Stimulated activated effector memory CD8-positive, alpha-beta T cell treated with anti-CD3 and anti-CD28 coated beads, Interleukin-12 subunit alpha, Interleukin-12 subunit beta, amount 100 ng/mL, for 72 hours (primary cell): ENCODE data around the gene POU1F1.
"Not testable (repeated sequence)": the region's sequence is repeated elsewhere in the genome, so short reads cannot be mapped to it uniquely, and the experiment has no call there.

Source experiments
- ATAC-seq: fragments of 150-1000 bp; cut with Tn5 transposase; 2 replicates; pipeline ENCODE4 v1.10.0; 2021
- DNase-seq, 2 donors: peaks; one replicate each; pipeline ENCODE4 v3.0.0; 2021 to 2022; ENCODE audit warnings: low spot score in 2 of 2
- H3K27ac Mint-ChIP-seq: one replicate; pipeline ENCODE4 v1.8.0; 2022; ENCODE audit warnings: mild to moderate bottlenecking, mixed read lengths
- H3K36me3 Mint-ChIP-seq: one replicate; pipeline ENCODE4 v1.8.0; 2022; ENCODE audit warnings: mild to moderate bottlenecking, mixed read lengths
- H3K4me1 Mint-ChIP-seq: one replicate; pipeline ENCODE4 v1.8.0; 2022; ENCODE audit warnings: mixed read lengths
- H3K4me3 Mint-ChIP-seq: one replicate; pipeline ENCODE4 v1.8.0; 2022; ENCODE audit warnings: mild to moderate bottlenecking, mixed read lengths
- H3K9me3 Mint-ChIP-seq: one replicate; pipeline ENCODE4 v1.8.0; 2022; ENCODE audit warnings: mixed read lengths

The POU1F1 gene

GRCh38 chr3:87276484-87276883, at the start of gene POU1F1:
Gene POU1F1 (minus strand): TSS chr3:87276584. CDS start chr3:87276462, 122 bp downstream.
- peaks cover 2% of the 10 kb centered on the region for H3K4me1 Mint-ChIP-seq
- H3K27ac Mint-ChIP-seq: no peak within 1 kb of the TSS

DNA sequence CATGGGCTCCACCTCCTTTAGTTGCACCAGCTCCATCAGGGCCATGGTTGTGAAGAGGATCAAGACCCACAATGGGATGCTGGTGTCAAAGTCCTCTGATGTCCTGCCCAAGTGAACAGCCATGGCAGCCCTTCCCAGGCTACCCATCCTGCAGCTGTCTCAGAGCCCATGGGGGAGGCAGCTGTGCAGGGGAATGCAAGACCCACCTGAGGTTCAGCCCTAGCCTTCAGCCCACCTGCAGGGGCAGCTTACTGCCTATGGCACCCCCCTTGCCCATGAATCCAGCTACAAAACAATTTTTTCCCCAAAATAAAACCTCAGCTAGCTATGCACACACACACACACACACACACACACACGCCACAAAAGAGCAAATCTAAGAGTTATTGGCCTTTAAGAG, 48.2 kb upstream of the POU1F1 start:
- Mint-ChIP-seq H3K9me3 (no peaks in the 10 kb centered on the region), H3K27ac (no peak overlapping the region), H3K4me3 (no peak overlapping the region), H3K4me1 (no peaks in the 10 kb centered on the region), H3K36me3 (no peaks in the 10 kb centered on the region)
- DNase-seq (no peak), ATAC-seq (no peak)

More at GRCh38 chr3:87276484-87276883, at the start of gene POU1F1:
- Mint-ChIP-seq H3K36me3 (no peaks in the 10 kb centered on the region), H3K9me3 (no peaks in the 10 kb centered on the region), H3K4me3 (no peak within 1 kb of the TSS)
- DNase-seq (no peak), ATAC-seq (no peak)

DNA sequence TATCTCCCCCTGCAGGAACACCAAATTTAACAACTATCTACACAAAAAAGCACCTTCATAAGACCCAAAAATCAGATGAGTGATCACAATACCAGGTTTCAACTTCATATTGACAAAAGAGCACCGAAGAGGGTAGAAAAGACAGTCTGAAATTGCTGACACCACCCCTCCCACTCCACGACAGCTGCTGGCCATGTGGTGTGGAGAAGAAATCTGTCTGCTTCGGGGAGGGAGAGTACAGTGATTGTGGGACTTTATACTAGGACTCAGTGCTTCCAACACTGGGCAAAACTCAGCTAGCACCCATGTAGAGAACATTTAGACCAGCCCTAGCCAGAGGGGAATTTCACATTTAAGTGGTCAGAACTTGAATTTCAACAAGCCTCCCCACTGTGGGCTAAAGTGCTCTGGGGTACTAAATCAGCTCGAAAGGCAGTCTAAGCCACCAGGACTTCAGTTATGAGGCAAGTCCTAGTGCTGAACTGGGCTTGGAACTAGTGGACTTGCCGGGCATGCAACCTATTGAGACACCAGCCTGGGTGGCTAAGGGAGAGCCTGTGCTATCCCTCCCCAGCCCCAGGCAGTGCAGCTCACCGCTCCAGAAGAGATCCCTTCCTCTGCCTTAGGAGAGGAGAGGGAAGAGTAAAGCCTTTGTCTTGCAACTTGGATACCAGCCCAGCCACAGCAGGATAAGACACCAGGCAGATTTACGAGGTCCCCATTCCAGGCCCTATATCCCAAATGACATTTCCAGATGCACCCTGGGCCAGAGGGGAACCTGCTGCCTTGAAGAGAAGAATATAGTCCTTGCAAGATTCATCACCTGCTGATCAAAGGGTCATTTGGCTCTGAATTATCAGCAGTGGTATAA, 44.6 kb upstream of the POU1F1 start:
- ATAC-seq (peak; percentile 28), DNase-seq (no peak)
- Mint-ChIP-seq H3K4me1 (no peaks in the 10 kb centered on the region), H3K36me3 (no peaks in the 10 kb centered on the region), H3K27ac (no peak overlapping the region), H3K9me3 (no peaks in the 10 kb centered on the region), H3K4me3 (no peak overlapping the region)

GRCh38 chr3:87318617-87319021, 42.2 kb upstream of the POU1F1 start:
- Mint-ChIP-seq H3K4me1 (no peaks in the 10 kb centered on the region), H3K4me3 (no peak overlapping the region), H3K27ac (no peak overlapping the region), H3K9me3 (no peaks in the 10 kb centered on the region), H3K36me3 (no peaks in the 10 kb centered on the region)
- ATAC-seq (no peak), DNase-seq (no peak)

GRCh38 chr3:87317779-87318178, 41.4 kb upstream of the POU1F1 start:
- H3K9me3 Mint-ChIP-seq: no peaks in the 10 kb centered on the region

GRCh38 chr3:87313641-87314040, 37.3 kb upstream of the POU1F1 start:
- Mint-ChIP-seq H3K4me1 (no peaks in the 10 kb centered on the region), H3K4me3 (no peak overlapping the region), H3K9me3 (no peaks in the 10 kb centered on the region), H3K36me3 (no peaks in the 10 kb centered on the region), H3K27ac (no peak overlapping the region)
- DNase-seq (no peak), ATAC-seq (peak; percentile 90)

More at GRCh38 chr3:87317779-87318178, 41.4 kb upstream of the POU1F1 start:
- ATAC-seq (no peak), DNase-seq (no peak)
- Mint-ChIP-seq H3K4me3 (no peak overlapping the region), H3K36me3 (no peaks in the 10 kb centered on the region), H3K4me1 (no peaks in the 10 kb centered on the region), H3K27ac (no peak overlapping the region)

GRCh38 chr3:87311309-87311708, 34.9 kb upstream of the POU1F1 start:
- no peaks in the 10 kb centered on the region for H3K9me3 Mint-ChIP-seq
- H3K36me3 Mint-ChIP-seq: no peaks in the 10 kb centered on the region
- H3K4me3 Mint-ChIP-seq: no peak overlapping the region
- ATAC-seq: peak; percentile 76
- DNase-seq: no peak
- no peaks in the 10 kb centered on the region for H3K4me1 Mint-ChIP-seq
- no peak overlapping the region for H3K27ac Mint-ChIP-seq

DNA sequence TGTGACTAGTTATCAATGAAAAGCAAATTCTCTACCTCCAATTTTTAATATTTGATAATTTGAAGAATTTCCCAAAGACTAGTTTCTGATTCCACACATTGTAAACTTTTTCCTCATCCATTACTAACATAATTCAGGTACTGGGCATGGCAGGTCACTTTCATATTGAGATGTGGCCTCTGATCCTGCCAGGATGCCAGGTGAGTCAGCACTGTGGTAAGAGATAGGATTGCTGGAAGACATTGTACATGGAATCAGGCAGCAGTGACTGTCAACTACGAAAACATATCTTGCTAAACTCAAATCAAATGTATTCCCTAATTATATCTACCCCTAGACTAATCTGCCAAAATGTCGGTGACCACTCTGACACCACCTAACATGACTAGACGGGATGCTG, 33.2 kb upstream of the POU1F1 start:
- H3K4me3 Mint-ChIP-seq: no peak overlapping the region

GRCh38 chr3:87307805-87308204, 31.4 kb upstream of the POU1F1 start:
- Mint-ChIP-seq H3K9me3 (no peaks in the 10 kb centered on the region), H3K27ac (no peak overlapping the region), H3K4me3 (no peak overlapping the region), H3K4me1 (no peaks in the 10 kb centered on the region), H3K36me3 (no peaks in the 10 kb centered on the region)
- peak; percentile 58 for ATAC-seq
- no peak for DNase-seq

More for the DNA sequence above, 33.2 kb upstream of the POU1F1 start:
- Mint-ChIP-seq H3K36me3 (no peaks in the 10 kb centered on the region), H3K27ac (no peak overlapping the region), H3K9me3 (no peaks in the 10 kb centered on the region), H3K4me1 (no peaks in the 10 kb centered on the region)
- ATAC-seq: no peak
- no peak for DNase-seq

GRCh38 chr3:87305517-87305916, 29.1 kb upstream of the POU1F1 start:
- Mint-ChIP-seq H3K27ac (no peak overlapping the region), H3K4me1 (no peaks in the 10 kb centered on the region), H3K9me3 (no peaks in the 10 kb centered on the region), H3K4me3 (no peak overlapping the region), H3K36me3 (no peaks in the 10 kb centered on the region)
- no peak for DNase-seq
- no peak for ATAC-seq

GRCh38 chr3:87305031-87305430, 28.6 kb upstream of the POU1F1 start:
- H3K36me3 Mint-ChIP-seq, ATAC-seq, H3K9me3 Mint-ChIP-seq, H3K4me1 Mint-ChIP-seq, H3K4me3 Mint-ChIP-seq, H3K27ac Mint-ChIP-seq, DNase-seq: not testable (repeated sequence)

DNA sequence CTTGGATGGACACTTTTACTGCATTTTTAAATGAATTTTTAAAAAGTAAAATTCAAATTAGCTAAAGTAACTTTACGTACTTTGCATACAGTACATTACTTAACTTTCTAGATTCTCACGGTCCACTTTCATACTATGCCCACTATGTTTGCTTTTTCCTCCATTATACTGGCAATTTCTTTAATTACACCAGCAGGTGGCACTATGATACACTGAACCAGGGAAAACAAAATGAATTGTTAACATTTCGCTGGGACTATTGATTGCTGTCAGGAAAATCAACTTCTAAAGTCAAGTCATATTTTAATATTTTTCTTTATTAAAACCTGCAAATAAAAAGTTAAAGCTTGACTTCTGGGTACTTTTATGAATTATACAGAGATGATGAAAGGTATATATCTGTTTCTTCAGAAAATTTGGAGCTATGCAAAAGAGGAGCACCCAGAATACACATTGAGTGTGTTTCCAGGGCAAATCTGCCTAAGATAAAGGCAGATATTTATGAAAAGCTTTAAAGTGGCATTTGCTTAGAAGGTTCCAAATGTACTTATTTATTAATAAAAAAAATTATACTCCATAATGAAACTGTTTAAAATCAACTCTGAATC, 21.8 kb upstream of the POU1F1 start:
- H3K4me3 Mint-ChIP-seq: no peak overlapping the region

GRCh38 chr3:87288446-87288845, 12.1 kb upstream of the POU1F1 start:
- Mint-ChIP-seq H3K27ac (no peak overlapping the region), H3K9me3 (no peaks in the 10 kb centered on the region)

More for the DNA sequence above, 21.8 kb upstream of the POU1F1 start:
- Mint-ChIP-seq H3K27ac (no peak overlapping the region), H3K4me1 (no peaks in the 10 kb centered on the region), H3K9me3 (no peaks in the 10 kb centered on the region), H3K36me3 (no peaks in the 10 kb centered on the region)
- peak; percentile 58 for ATAC-seq
- DNase-seq: no peak

DNA sequence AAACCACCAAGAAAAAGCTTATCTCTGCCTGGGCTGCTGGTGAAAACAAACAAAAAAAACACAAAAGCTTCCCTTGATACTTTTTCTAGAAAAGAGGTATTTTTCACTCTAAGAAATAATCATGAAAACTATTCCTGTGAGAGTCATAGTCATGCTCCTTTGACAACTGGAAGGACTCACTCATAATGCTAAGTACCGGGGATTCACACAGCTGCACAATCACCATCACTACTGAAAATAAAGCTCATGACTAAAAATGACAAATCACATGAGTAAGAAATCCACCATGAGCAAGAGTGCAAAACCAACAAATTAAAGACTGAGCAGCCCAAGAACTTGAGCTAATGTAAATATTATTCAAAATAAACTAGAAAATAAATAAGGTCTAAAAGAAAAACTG, 10.6 kb upstream of the POU1F1 start:
- Mint-ChIP-seq H3K27ac (no peak overlapping the region), H3K4me1 (peaks cover 8% of the 10 kb centered on the region), H3K9me3 (no peaks in the 10 kb centered on the region), H3K4me3 (no peak overlapping the region), H3K36me3 (no peaks in the 10 kb centered on the region)
- DNase-seq: no peak
- peak; percentile 99 for ATAC-seq

More at GRCh38 chr3:87288446-87288845, 12.1 kb upstream of the POU1F1 start:
- ATAC-seq (no peak), DNase-seq (no peak)
- no peaks in the 10 kb centered on the region for H3K36me3 Mint-ChIP-seq
- H3K4me3 Mint-ChIP-seq: no peak overlapping the region
- peaks cover 8% of the 10 kb centered on the region for H3K4me1 Mint-ChIP-seq

GRCh38 chr3:87272718-87273341, 3.6 kb downstream of the POU1F1 start:
- no peaks in the 10 kb centered on the region for H3K9me3 Mint-ChIP-seq
- no peak overlapping the region for H3K27ac Mint-ChIP-seq
- peak; percentile 89 for ATAC-seq
- no peak for DNase-seq
- H3K4me1 Mint-ChIP-seq: peaks cover 15% of the 10 kb centered on the region
- H3K4me3 Mint-ChIP-seq: no peak overlapping the region
- no peaks in the 10 kb centered on the region for H3K36me3 Mint-ChIP-seq
